Fibroblast of mammary gland (primary cell): ENCODE results near the gene ITGB1BP2.
A peak's percentile ranks its signal among the peaks of the same experiment; 100 is the strongest.
"Not testable (repeated sequence)": the region's sequence is repeated elsewhere in the genome, so short reads cannot be mapped to it uniquely, and the experiment has no call there.

Experiments
- DNase-seq: peaks from one replicate; pipeline ENCODE4 v3.0.0-alpha.2; 2010; ENCODE audit warnings: low read depth
- H3K4me3 ChIP-seq: 2 replicates; pipeline ENCODE4 v1.5.1; 2011; ENCODE audit warnings: low read depth, mild to moderate bottlenecking, low read length, moderate library complexity; ENCODE audit not compliant: control insufficient read depth
- TF ChIP-seq, protein P1 (sequence below): conservative IDR thresholded peaks from 2 replicates; pipeline ENCODE4 v1.5.1; 2011; ENCODE audit warnings: low read depth, low read length, inconsistent platforms; ENCODE audit not compliant: control insufficient read depth, insufficient read depth

The ITGB1BP2 gene

DNA sequence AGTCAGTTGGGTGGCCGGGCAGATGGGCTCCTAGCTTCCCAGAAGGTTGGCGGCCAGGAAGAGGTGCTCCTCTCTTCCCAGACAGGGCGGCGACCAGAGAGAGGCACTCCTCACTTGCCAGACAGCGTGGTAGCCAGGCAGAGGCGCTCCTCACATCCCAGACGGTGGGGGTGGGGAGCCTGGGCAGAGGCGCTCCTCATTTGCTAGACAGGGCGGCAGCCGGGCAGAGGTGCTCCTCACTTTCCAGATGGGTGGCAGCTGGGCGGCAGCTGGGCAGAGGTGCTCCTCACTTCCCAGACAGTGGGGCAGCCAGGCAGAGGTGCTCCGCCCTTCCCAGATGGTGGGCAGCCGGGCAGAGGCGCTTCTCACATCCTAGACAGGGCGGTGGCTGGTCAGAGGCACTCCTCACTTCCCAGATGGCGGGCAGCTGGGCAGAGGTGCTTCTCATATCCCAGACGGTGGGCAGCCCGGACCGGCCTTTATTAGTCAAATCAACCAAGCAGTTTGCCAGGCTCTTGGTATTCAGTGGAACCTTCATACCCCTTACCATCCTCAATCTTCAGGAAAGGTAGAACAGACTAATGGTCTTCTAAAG lies 31.7 kb upstream of the ITGB1BP2 start:
- H3K4me3 ChIP-seq: no peak overlapping the region
- TF ChIP-seq, protein P1, sequence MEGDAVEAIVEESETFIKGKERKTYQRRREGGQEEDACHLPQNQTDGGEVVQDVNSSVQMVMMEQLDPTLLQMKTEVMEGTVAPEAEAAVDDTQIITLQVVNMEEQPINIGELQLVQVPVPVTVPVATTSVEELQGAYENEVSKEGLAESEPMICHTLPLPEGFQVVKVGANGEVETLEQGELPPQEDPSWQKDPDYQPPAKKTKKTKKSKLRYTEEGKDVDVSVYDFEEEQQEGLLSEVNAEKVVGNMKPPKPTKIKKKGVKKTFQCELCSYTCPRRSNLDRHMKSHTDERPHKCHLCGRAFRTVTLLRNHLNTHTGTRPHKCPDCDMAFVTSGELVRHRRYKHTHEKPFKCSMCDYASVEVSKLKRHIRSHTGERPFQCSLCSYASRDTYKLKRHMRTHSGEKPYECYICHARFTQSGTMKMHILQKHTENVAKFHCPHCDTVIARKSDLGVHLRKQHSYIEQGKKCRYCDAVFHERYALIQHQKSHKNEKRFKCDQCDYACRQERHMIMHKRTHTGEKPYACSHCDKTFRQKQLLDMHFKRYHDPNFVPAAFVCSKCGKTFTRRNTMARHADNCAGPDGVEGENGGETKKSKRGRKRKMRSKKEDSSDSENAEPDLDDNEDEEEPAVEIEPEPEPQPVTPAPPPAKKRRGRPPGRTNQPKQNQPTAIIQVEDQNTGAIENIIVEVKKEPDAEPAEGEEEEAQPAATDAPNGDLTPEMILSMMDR: no peak
- DNase-seq: no peak

- not testable (repeated sequence) for H3K4me3 ChIP-seq, DNase-seq
Observed at GRCh38 chrX:71272313-71272712, 29.2 kb upstream of the ITGB1BP2 start.

DNA sequence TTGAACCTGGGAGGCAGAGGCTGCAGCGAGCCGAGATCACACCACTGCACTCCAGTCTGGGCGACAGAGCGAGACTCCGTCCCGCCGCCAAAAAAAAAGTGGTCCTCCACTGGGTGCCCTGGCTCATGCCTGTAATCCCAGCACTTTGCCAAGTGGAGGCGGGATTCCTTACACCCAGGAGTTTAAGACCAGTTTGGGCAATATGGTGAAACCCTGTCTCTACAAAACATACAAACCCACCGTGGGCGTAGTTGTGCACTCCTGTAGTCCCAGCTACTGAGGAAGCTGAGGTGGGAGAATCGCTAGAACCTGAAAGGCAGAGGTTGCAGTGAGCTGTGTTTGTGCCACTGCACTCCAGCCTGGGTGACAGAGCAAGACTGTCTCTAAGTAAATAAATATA lies 20.2 kb upstream of the ITGB1BP2 start:
- DNase-seq, H3K4me3 ChIP-seq: not testable (repeated sequence)

GRCh38 chrX:71282514-71283402 lies 18.8 kb upstream of the ITGB1BP2 start:
- peak overlapping the region; percentile 76 for H3K4me3 ChIP-seq
- TF ChIP-seq, protein P1: no peak
- DNase-seq: peak; percentile 46

DNA sequence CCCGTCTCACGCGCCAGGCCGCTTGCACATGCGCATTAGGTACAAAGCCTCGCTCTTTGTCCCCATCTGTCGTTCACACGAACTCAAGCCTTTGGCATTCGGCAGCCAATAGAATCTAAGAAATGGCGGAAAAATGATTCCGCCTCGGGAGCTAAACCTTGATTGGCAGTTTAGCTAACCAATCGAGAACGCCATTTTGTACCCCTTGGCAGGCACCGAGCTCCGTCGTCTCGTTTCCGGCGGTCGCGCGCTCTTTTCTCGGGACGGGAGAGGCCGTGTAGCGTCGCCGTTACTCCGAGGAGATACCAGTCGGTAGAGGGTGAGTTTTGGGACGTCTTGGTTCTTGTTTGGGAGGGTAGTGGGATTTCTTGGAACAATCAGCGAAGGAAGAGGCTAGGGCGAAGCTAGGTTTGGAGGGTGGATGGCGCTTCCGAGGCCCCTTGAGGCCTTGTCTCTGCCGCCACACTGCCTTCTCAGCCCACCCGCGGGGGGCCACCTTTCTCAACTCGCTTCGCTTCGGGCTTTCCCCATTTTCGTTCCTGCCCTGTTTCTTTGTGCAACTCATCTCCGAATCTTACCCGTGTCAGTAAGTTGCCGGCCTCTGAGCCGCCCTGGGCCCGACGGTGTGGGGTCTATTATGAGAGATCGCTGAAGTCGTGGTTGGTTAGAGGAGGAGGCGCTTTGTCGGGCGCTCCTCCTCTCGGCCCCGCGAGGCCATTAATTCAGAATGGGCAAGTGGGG lies 18.0 kb upstream of the ITGB1BP2 start, which contains the start of gene NONO:
TSS of gene NONO (plus strand) at position 233 of the 741 bp plus-strand sequence. CDS start 7,003 bp downstream, outside the sequence.
- DNase-seq: peak; percentile 99
- TF ChIP-seq, protein P1: no peak
- peak within 1 kb of the TSS; percentile 76 for H3K4me3 ChIP-seq

DNA sequence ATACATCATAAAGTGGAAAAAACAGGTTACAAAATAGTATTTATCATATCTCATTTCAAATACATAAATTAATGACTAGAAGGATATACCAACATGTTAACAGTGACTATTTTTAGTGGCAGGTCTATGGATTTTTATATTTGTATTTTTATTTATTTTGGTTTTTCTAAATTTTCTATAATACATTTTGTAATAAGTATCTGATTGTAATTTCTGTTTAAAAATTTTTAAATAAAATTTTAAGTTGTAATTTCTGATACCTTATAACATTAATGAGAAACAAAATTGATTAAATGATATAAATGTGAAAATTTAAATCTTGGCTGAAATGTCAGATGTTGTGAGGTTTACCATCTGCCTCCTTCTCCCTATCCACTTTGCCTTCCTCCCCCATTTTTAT lies 15.6 kb upstream of the ITGB1BP2 start:
- TF ChIP-seq, protein P1: no peak
- no peak for DNase-seq
- H3K4me3 ChIP-seq: peak overlapping the region; percentile 76

GRCh38 chrX:71291381-71291780 lies 10.2 kb upstream of the ITGB1BP2 start:
- no peak overlapping the region for H3K4me3 ChIP-seq

More at GRCh38 chrX:71291381-71291780, 10.2 kb upstream of the ITGB1BP2 start:
- DNase-seq: peak; percentile 44
- TF ChIP-seq, protein P1: no peak
